AG09319 (cell line): ENCODE results near the gene MAPKAP1.

Experiments
- DNase-seq: peaks from one replicate; pipeline ENCODE4 v3.0.0-alpha.2; 2010; ENCODE audit warnings: low read depth; ENCODE audit errors: extremely low read depth
- TF ChIP-seq, protein P1 (sequence below): IDR thresholded peaks from 2 replicates; pipeline ENCODE4 v1.5.1; 2011; ENCODE audit warnings: low read depth, mild to moderate bottlenecking, inconsistent platforms, low read length, moderate library complexity

The MAPKAP1 gene

DNA sequence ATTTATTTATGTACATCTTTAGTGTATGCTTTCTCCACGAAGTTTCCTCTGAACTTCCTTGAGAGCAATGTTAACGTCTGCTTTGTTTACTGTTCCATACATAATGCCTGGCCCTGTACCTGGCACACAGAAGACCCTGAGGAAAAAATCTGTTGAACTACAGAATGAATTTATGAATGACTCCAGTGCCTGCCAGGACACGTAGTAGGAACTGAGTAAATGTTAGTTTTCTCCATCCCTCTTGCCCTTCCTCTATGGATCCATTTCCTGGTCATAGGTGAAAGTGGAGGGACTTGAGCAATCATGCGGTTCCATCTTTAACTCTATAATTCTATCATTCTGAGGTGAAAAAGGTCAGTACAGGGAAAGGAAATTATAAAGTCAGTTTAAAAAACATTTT is 117.7 kb downstream of the MAPKAP1 start:
- no peak for DNase-seq
- TF ChIP-seq, protein P1, sequence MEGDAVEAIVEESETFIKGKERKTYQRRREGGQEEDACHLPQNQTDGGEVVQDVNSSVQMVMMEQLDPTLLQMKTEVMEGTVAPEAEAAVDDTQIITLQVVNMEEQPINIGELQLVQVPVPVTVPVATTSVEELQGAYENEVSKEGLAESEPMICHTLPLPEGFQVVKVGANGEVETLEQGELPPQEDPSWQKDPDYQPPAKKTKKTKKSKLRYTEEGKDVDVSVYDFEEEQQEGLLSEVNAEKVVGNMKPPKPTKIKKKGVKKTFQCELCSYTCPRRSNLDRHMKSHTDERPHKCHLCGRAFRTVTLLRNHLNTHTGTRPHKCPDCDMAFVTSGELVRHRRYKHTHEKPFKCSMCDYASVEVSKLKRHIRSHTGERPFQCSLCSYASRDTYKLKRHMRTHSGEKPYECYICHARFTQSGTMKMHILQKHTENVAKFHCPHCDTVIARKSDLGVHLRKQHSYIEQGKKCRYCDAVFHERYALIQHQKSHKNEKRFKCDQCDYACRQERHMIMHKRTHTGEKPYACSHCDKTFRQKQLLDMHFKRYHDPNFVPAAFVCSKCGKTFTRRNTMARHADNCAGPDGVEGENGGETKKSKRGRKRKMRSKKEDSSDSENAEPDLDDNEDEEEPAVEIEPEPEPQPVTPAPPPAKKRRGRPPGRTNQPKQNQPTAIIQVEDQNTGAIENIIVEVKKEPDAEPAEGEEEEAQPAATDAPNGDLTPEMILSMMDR: no peak

DNA sequence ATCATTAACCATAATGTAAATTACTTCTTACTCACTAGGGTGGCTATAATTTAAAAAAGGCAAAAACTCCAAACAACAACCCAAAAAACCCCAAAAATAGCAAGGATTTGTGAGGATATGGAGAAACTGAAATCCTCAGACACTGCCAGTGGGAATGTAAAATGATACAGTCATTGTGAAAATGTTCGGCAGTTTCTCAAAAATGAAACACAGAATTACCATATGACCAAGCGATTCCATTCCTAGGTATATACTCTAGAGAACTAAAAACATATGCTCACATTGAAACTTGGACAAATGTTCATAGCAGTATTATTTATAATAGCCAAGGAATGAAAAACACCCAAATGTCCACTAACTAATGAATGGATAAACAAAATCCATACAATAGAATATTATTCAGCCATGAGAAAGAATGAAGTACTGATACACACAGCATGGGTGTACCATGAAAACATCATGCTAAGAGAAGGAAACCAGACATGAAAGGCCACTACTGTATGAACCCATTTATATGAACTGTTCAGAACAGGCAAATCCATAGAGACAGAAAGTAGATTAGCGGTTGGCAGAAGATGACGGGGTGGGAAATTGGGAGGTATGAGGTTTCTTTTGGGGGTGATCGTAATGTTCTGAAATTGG is 119.1 kb downstream of the MAPKAP1 start:
- TF ChIP-seq, protein P1: no peak
- peak; percentile 11 for DNase-seq

DNA sequence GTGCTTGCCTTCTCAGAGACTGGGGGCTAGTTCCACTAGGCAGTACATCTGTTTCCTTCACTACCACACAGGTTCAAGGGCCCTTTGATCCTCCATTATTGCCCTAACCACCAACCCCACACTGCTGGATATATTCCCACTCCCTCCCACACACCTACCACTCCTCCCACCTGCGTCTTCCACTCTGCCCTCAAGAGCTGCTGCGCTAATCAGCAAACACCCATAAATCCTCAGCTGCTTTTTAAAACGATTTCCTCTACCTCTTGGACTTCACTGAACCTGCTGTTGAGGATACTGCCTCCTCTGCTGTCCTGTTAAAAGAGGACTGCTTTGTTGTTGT is 120.9 kb downstream of the MAPKAP1 start:
- no peak for DNase-seq
- TF ChIP-seq, protein P1: no peak

DNA sequence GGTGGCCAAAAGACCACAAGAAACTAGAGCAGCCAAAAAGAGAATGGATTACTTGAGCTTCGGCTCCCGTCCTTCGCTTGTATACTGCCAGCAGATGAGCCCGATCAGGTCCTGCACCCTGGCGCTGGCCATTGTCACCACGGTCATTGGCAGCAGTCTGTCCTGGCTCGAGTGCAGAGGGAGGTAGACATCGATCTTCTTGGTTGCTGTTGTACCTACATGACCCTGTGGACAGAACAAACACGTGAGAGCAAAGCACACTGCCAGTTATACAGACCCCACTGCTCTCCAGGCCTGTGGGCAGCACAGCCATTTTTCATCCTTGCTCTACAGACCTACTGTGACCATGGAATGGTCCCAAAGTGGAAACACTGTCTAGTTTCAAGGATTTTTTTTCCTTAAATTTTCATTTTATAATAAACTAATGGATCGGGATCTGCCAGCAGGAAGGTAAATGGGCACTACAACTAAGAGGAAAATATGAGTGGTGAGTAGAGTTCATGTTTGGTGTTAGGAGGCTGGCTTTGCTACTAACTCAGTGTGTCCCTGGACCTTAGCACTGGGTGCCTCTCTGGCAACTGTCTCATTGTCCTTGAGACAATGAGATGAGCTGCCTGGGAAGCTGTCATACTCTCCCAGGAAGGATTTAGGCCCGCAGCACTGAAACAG is 121.4 kb downstream of the MAPKAP1 start:
- TF ChIP-seq, protein P1: no peak
- DNase-seq: no peak

DNA sequence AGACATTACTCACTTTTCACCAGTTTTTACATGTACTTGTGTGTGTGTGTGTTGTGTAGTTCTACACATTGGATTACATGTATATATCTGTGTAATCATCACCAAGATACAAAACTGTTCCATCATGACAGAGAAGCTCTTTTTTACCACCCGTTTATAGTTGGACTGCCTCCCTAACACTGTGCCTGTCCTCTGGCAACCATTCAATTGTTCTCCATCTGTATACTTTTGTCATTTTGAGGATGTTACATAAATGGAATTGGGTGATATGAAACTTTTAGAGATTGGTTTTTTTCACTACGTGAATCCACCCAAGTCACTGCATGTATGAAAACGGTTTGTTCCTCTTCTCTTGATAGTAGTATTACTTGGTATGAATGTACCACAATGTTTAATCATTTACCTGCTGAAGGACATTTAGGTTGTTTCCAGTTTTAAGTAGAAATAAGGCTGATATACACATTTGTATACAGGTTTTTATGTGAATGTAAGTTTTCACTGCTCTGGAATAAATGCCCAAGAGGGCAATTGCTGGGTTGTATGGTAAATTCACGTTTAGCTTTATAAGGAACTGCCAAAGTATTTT is 126.2 kb downstream of the MAPKAP1 start:
- TF ChIP-seq, protein P1: no peak
- no peak for DNase-seq

DNA sequence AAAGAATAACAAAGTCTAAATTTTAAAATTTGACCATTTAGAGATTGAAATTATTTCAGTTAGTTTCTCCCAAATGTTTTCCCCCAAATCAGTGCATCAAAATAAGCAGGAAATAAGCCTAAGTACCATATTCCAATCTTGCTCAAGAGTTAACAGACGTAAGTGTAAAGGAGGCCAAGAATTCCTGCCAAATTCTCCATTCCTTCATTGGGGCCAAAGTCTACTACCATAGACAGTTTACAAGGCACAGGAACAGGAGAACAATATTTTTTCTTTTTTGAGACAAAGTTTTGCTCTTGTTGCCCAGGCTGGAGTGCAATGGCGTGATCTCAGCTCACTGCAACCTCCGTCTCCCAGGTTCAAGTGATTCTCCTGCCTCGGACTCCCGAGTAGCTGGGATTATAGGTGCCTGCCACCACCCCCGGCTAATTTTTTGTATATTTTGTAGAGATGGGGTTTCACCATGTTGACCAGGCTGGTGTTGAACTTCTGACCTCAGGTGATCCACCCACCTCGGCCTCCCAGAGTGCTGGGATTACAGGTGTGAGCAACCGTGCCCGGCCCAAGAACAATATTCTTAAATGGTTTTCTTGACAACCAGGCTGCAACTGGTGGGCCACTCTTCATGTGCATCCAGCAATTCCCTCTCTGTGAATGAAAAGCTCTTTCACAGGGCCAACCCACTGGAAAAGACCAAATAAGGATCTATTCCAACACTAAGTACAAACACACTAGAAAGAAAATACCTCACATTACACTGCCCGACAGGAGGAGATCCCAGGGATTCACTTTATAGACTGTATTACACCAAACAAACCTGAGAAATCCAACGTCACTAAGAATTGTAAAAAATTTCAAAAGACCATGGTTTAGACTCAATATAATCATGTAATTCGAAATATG is 127.7 kb downstream of the MAPKAP1 start:
- TF ChIP-seq, protein P1: no peak
- DNase-seq: no peak
